ENCODE measurements around the gene TP53TG3D.
"Not testable (repeated sequence)": the region's sequence is repeated elsewhere in the genome, so short reads cannot be mapped to it uniquely, and the experiment has no call there.

DNA sequence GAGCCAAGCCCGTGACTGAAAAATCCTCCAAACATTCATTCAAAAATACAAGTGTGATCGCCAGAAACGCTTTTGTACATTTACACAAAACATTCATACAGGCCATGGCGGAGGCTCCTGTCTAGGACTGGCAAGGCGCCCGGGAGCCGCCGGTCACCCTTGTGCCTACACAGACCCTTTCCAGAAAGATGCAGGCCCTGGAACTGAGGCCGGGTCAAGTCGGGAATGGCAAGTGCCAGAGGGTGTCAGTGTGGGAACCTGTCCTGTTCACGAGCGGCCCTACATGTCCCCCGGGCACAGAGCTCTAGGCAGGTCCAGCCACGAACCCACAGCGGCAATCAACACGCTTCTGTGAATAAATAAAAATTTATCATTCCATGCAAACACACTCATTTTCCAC, 36.1 kb downstream of the TP53TG3D start:
- TF ChIP-seq, protein P1, sequence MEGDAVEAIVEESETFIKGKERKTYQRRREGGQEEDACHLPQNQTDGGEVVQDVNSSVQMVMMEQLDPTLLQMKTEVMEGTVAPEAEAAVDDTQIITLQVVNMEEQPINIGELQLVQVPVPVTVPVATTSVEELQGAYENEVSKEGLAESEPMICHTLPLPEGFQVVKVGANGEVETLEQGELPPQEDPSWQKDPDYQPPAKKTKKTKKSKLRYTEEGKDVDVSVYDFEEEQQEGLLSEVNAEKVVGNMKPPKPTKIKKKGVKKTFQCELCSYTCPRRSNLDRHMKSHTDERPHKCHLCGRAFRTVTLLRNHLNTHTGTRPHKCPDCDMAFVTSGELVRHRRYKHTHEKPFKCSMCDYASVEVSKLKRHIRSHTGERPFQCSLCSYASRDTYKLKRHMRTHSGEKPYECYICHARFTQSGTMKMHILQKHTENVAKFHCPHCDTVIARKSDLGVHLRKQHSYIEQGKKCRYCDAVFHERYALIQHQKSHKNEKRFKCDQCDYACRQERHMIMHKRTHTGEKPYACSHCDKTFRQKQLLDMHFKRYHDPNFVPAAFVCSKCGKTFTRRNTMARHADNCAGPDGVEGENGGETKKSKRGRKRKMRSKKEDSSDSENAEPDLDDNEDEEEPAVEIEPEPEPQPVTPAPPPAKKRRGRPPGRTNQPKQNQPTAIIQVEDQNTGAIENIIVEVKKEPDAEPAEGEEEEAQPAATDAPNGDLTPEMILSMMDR (IDR thresholded peaks at IDR 0.05), result not testable (repeated sequence)
- TF ChIP-seq EP300, POLR2AphosphoS5, POLR2A (IDR thresholded peaks at IDR 0.05): not testable (repeated sequence)
